ENCODE measurements around the gene F10.

F10 gene

DNA sequence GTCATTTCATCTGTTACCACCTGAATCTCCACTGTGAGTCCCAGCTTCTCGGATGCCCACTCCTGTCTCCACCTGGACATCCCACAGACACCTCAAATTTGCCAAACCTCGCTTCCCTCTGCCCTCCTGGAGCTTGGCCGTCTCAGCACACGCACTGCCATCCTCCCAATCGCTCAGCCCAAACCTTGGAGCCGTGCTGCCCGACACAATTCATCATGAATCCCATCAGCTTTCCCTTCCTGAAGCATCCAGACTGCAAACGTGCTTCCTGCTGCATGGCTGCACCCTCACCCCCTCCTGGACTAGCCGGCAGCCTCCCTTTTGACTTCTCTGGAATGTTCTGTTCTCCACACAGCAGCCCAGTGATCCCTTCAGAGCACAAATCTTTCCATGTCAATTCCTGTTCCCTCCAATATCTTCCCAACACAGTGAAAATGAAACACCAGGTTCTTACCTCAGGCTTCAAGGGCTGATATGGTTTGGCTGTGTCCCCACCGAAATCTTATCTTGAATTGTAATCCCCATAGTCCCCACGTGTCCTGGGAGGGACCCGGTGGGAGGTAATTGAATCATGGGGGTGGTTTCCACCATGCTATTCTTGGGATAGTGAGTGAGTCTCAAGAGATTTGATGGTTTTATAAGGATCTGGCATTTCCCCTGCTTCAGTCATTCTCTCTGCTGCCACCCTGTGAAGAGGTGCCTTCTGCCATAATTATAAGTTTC lies 34.8 kb downstream of the F10 start:
- ATAC-seq = no peak
- TF ChIP-seq, protein P1, sequence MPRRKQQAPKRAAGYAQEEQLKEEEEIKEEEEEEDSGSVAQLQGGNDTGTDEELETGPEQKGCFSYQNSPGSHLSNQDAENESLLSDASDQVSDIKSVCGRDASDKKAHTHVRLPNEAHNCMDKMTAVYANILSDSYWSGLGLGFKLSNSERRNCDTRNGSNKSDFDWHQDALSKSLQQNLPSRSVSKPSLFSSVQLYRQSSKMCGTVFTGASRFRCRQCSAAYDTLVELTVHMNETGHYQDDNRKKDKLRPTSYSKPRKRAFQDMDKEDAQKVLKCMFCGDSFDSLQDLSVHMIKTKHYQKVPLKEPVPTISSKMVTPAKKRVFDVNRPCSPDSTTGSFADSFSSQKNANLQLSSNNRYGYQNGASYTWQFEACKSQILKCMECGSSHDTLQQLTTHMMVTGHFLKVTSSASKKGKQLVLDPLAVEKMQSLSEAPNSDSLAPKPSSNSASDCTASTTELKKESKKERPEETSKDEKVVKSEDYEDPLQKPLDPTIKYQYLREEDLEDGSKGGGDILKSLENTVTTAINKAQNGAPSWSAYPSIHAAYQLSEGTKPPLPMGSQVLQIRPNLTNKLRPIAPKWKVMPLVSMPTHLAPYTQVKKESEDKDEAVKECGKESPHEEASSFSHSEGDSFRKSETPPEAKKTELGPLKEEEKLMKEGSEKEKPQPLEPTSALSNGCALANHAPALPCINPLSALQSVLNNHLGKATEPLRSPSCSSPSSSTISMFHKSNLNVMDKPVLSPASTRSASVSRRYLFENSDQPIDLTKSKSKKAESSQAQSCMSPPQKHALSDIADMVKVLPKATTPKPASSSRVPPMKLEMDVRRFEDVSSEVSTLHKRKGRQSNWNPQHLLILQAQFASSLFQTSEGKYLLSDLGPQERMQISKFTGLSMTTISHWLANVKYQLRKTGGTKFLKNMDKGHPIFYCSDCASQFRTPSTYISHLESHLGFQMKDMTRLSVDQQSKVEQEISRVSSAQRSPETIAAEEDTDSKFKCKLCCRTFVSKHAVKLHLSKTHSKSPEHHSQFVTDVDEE (CRISPR knock-in tag; IDR thresholded peaks at IDR 0.05) = no peak
- no peak for TF ChIP-seq ZNF8 (CRISPR knock-in tag; IDR thresholded peaks at IDR 0.05)
- TF ChIP-seq, protein P2, sequence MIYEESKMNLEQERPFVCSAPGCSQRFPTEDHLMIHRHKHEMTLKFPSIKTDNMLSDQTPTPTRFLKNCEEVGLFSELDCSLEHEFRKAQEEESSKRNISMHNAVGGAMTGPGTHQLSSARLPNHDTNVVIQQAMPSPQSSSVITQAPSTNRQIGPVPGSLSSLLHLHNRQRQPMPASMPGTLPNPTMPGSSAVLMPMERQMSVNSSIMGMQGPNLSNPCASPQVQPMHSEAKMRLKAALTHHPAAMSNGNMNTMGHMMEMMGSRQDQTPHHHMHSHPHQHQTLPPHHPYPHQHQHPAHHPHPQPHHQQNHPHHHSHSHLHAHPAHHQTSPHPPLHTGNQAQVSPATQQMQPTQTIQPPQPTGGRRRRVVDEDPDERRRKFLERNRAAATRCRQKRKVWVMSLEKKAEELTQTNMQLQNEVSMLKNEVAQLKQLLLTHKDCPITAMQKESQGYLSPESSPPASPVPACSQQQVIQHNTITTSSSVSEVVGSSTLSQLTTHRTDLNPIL (CRISPR knock-in tag; IDR thresholded peaks at IDR 0.05; ENCODE audit: low read depth) = no peak
- TF ChIP-seq BACH2 (CRISPR knock-in tag; IDR thresholded peaks at IDR 0.05; ENCODE audit: borderline replicate concordance) = no peak
- no peak for TF ChIP-seq TCF4 (CRISPR knock-in tag; IDR thresholded peaks at IDR 0.05; ENCODE audit: borderline replicate concordance)
- TF ChIP-seq ZNF70 (CRISPR knock-in tag; IDR thresholded peaks at IDR 0.05) = no peak
- TF ChIP-seq ISL1 (CRISPR knock-in tag; IDR thresholded peaks at IDR 0.05) = no peak
- TF ChIP-seq GLIS3 (CRISPR knock-in tag; IDR thresholded peaks at IDR 0.05) = no peak
- TF ChIP-seq RARB (CRISPR knock-in tag; IDR thresholded peaks at IDR 0.05) = no peak
- no peak for TF ChIP-seq PPARA (CRISPR knock-in tag; IDR thresholded peaks at IDR 0.05; ENCODE audit: borderline replicate concordance)
- no peak for TF ChIP-seq SNAI2 (CRISPR knock-in tag; IDR thresholded peaks at IDR 0.05)
- TF ChIP-seq, protein P3, sequence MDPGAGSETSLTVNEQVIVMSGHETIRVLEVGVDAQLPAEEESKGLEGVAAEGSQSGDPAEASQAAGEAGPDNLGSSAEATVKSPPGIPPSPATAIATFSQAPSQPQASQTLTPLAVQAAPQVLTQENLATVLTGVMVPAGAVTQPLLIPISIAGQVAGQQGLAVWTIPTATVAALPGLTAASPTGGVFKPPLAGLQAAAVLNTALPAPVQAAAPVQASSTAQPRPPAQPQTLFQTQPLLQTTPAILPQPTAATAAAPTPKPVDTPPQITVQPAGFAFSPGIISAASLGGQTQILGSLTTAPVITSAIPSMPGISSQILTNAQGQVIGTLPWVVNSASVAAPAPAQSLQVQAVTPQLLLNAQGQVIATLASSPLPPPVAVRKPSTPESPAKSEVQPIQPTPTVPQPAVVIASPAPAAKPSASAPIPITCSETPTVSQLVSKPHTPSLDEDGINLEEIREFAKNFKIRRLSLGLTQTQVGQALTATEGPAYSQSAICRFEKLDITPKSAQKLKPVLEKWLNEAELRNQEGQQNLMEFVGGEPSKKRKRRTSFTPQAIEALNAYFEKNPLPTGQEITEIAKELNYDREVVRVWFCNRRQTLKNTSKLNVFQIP (CRISPR knock-in tag; IDR thresholded peaks at IDR 0.05; ENCODE audit: borderline replicate concordance, low read depth) = no peak
- TF ChIP-seq, protein P4, sequence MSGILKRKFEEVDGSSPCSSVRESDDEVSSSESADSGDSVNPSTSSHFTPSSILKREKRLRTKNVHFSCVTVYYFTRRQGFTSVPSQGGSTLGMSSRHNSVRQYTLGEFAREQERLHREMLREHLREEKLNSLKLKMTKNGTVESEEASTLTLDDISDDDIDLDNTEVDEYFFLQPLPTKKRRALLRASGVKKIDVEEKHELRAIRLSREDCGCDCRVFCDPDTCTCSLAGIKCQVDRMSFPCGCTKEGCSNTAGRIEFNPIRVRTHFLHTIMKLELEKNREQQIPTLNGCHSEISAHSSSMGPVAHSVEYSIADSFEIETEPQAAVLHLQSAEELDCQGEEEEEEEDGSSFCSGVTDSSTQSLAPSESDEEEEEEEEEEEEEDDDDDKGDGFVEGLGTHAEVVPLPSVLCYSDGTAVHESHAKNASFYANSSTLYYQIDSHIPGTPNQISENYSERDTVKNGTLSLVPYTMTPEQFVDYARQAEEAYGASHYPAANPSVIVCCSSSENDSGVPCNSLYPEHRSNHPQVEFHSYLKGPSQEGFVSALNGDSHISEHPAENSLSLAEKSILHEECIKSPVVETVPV (CRISPR knock-in tag; IDR thresholded peaks at IDR 0.05) = no peak
- TF ChIP-seq CSDC2 (CRISPR knock-in tag; IDR thresholded peaks at IDR 0.05) = no peak
- TF ChIP-seq TOX (CRISPR knock-in tag; IDR thresholded peaks at IDR 0.05; ENCODE audit: borderline replicate concordance) = no peak
- TF ChIP-seq ZFP30 (CRISPR knock-in tag; IDR thresholded peaks at IDR 0.05) = no peak
- TF ChIP-seq ZC3H10 (CRISPR knock-in tag; IDR thresholded peaks at IDR 0.05) = no peak

DNA sequence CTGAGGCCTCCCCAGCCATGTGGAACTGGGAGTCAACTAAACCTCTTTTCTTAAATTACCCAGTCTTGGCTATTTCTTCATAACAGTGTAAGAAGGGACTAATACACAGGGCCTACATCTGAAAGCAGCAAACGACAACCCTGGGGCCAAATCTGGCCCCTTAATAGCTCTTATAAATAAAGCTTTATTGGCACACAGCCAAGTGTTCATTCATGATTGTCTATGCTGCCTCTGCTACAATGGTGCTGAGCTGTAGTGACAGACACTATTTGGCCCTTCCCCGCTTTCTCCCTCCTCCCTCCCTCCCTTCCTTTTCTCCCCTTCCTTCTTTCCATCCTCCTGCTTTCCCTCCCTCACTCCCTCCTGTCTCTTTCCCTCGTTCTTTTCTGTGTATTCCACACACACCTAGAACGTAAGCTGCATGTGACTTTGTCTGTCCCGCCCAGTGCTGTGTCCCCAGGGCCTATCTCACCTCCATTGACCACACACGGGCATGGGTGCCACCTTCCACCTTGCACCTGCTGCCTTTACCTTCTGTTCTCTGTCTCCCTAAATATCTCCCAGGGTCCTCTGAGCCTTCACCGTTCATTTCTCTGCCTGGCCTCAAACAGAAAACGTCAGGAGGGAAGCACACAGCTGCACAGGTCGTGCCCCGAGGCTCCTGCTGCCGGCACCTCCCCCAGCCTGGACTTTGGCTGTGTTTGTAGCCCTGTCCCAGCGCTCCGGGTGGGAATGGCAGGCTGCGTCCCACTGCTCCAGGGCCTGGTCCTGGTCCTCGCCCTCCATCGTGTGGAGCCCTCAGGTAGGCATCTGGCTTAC lies 35.5 kb downstream of the F10 start, which contains the start of gene PROZ:
PROZ (plus strand) TSS at position 720 of the 819 bp plus-strand sequence; CDS start at position 733, 13 bp downstream.
- TF ChIP-seq ZFP30 (CRISPR knock-in tag; IDR thresholded peaks at IDR 0.05) = no peak
- no peak for TF ChIP-seq TCF4 (CRISPR knock-in tag; IDR thresholded peaks at IDR 0.05; ENCODE audit: borderline replicate concordance)
- TF ChIP-seq ZNF565 (CRISPR knock-in tag; conservative IDR thresholded peaks at IDR 0.05; ENCODE audit: low read depth) = no peak
- TF ChIP-seq, protein P3 (CRISPR knock-in tag; IDR thresholded peaks at IDR 0.05; ENCODE audit: borderline replicate concordance, low read depth) = no peak
- no peak for TF ChIP-seq BACH2 (CRISPR knock-in tag; IDR thresholded peaks at IDR 0.05; ENCODE audit: borderline replicate concordance)
- no peak for TF ChIP-seq CSDC2 (CRISPR knock-in tag; IDR thresholded peaks at IDR 0.05)
- TF ChIP-seq SNAI2 (CRISPR knock-in tag; IDR thresholded peaks at IDR 0.05) = no peak
- TF ChIP-seq, protein P4 (CRISPR knock-in tag; IDR thresholded peaks at IDR 0.05) = no peak
- ATAC-seq = no peak

All from SK-N-SH treated with all-trans-retinoic acid at 6 μM for 48 hours (cell line).